HepG2 (cell line): ENCODE data around the gene SLC25A51. TPM values are rescaled to one million over a fixed set of nuclear protein-coding genes. Genes with fewer than 3 reads are reported as not detected.

Experiments
- CHD4 ChIP-seq: fragments of 200-600 bp; sonication (generic); IDR thresholded peaks from 2 replicates; pipeline ENCODE4 v1.7.0; 2017; ENCODE audit warnings: mild to moderate bottlenecking, low read length, borderline replicate concordance
- DNMT1 ChIP-seq: sonication (generic); formaldehyde crosslinking; IDR thresholded peaks from 2 replicates; pipeline ENCODE4 v1.5.1; 2020; ENCODE audit warnings: mild to moderate bottlenecking, missing genetic modification reagents
- ELF4 ChIP-seq: sonication (generic); formaldehyde crosslinking; IDR thresholded peaks from 2 replicates; pipeline ENCODE4 v1.5.0; 2020; ENCODE audit warnings: missing genetic modification reagents, mild to moderate bottlenecking, moderate library complexity, borderline replicate concordance
- EP300 ChIP-seq, 3 experiments: sonication (generic) in 1 of 3; formaldehyde crosslinking in 1 of 3; IDR thresholded peaks; 2 replicates each; pipeline versions ENCODE4 v1.5.1 to v1.6.1; 2011 to 2020; ENCODE audit warnings: low read depth in 2 of 3, low read length in 2 of 3, borderline replicate concordance in 1 of 3, improper control_type of control experiment in 1 of 3, mild to moderate bottlenecking in 1 of 3, missing genetic modification reagents in 1 of 3, moderate library complexity in 1 of 3
- FOXP1 ChIP-seq, 2 experiments: fragments of 450-650 bp in 1 of 2; IDR thresholded peaks; 2 replicates each; pipeline ENCODE4 v1.6.1; 2017 to 2018; ENCODE audit warnings: antibody characterized with exemption in 1 of 2
- HDAC6 ChIP-seq: fragments of 200-600 bp; sonication (generic); IDR thresholded peaks from 2 replicates; pipeline ENCODE4 v1.7.0; 2017; ENCODE audit warnings: mild to moderate bottlenecking, antibody characterized with exemption, low read length, low read depth
- JUN ChIP-seq: sonication (generic); formaldehyde crosslinking; IDR thresholded peaks from 2 replicates; pipeline ENCODE4 v1.4.0; 2020; ENCODE audit warnings: mild to moderate bottlenecking, missing genetic modification reagents
- KLF16 ChIP-seq, 2 experiments: sonication (generic) in 1 of 2; formaldehyde crosslinking in 1 of 2; IDR thresholded peaks; 2 replicates each; pipeline versions ENCODE4 v1.6.1 to v1.8.0; 2016 to 2023; ENCODE audit warnings: missing genetic modification reagents in 2 of 2, missing compliant biosample characterization in 1 of 2
- KMT2B ChIP-seq: IDR thresholded peaks from 2 replicates; pipeline ENCODE4 v1.6.1; 2016; ENCODE audit warnings: missing genetic modification reagents, missing compliant biosample characterization
- MYC ChIP-seq: sonication (generic); formaldehyde crosslinking; IDR thresholded peaks from 2 replicates; pipeline ENCODE4 v1.9.0; 2021; ENCODE audit warnings: missing genetic modification reagents, borderline replicate concordance
- RBM22 ChIP-seq: fragments of 200-400 bp; formaldehyde crosslinking; optimal IDR thresholded peaks from 2 replicates; pipeline ENCODE3; 2017; ENCODE audit warnings: mild to moderate bottlenecking, low read length, moderate library complexity
- ZFP1 ChIP-seq: IDR thresholded peaks from 2 replicates; pipeline ENCODE4 v1.6.1; 2016
- ZMYM4 ChIP-seq: sonication (generic); formaldehyde crosslinking; IDR thresholded peaks from 2 replicates; pipeline ENCODE4 v1.8.1; 2023; ENCODE audit warnings: mild to moderate bottlenecking, missing genetic modification reagents
- ZNF136 ChIP-seq: sonication (generic); formaldehyde crosslinking; IDR thresholded peaks from 2 replicates; pipeline ENCODE4 v1.8.1; 2022; ENCODE audit warnings: low read depth, mild to moderate bottlenecking, moderate library complexity, missing genetic modification reagents
- ZNF143 ChIP-seq: sonication (generic); formaldehyde crosslinking; IDR thresholded peaks from 2 replicates; pipeline ENCODE4 v1.4.0; 2020; ENCODE audit warnings: missing genetic modification reagents
- ZNF251 ChIP-seq: sonication (generic); formaldehyde crosslinking; IDR thresholded peaks from 2 replicates; pipeline ENCODE4 v1.9.0; 2021; ENCODE audit warnings: mild to moderate bottlenecking, missing genetic modification reagents
- ZNF484 ChIP-seq: sonication (generic); formaldehyde crosslinking; IDR thresholded peaks from 2 replicates; pipeline ENCODE4 v1.5.1; 2020; ENCODE audit warnings: mild to moderate bottlenecking, low read depth, missing genetic modification reagents, borderline replicate concordance
- ZNF598 ChIP-seq: sonication (generic); formaldehyde crosslinking; IDR thresholded peaks from 2 replicates; pipeline ENCODE4 v1.5.1; 2020; ENCODE audit warnings: mild to moderate bottlenecking, missing genetic modification reagents, borderline replicate concordance
- ZNF674 ChIP-seq: sonication (generic); formaldehyde crosslinking; IDR thresholded peaks from 2 replicates; pipeline ENCODE4 v1.5.0; 2020; ENCODE audit warnings: low read depth, mild to moderate bottlenecking, missing genetic modification reagents
- polyA plus RNA-seq, 8 experiments: library from polyadenylated mRNA; depleted of rRNA in 3 of 8; stranded (reverse) in 7 of 8; unstranded in 1 of 8; fragments of >200 nt; fragmentation: Illumina TruSeq in 4 of 8; extraction: Trizol in 4 of 8; gene quantifications; 2 replicates each; pipeline versions ENCODE4 v1.2.1 to v1.2.3, GENCODE V29; 2011 to 2016; ENCODE audit warnings: low read depth in 4 of 8, missing spikeins in 1 of 8, mixed read lengths in 1 of 8; ENCODE audit not compliant: insufficient read depth in 1 of 8
- total RNA-seq, 5 experiments: library from RNA; depleted of rRNA; stranded (reverse); fragments of >200 nt; fragmentation: Illumina TruSeq; extraction: Trizol; gene quantifications; 2 replicates each; pipeline ENCODE4 v1.2.3, GENCODE V29; 2016; ENCODE audit warnings: low read depth in 1 of 5
- TF ChIP-seq, protein P1 (sequence below): sonication (generic); formaldehyde crosslinking; IDR thresholded peaks from 2 replicates; pipeline ENCODE4 v1.4.0; 2020; ENCODE audit warnings: missing genetic modification reagents
- TF ChIP-seq, protein P2 (sequence below): sonication (generic); formaldehyde crosslinking; IDR thresholded peaks from 2 replicates; pipeline ENCODE4 v1.8.0; 2022; ENCODE audit warnings: mild to moderate bottlenecking, missing genetic modification reagents, moderate library complexity
- TF ChIP-seq, protein P3 (sequence below): sonication (generic); formaldehyde crosslinking; IDR thresholded peaks from 2 replicates; pipeline ENCODE4 v1.4.0; 2020; ENCODE audit warnings: missing genetic modification reagents, borderline replicate concordance

Gene SLC25A51
- total and polyA plus RNA-seq, 2 of the 13 experiments (the other 11 are each of a cell fraction or from before 2014, with no cell fraction given) = 14.6 to 37.7 TPM

DNA sequence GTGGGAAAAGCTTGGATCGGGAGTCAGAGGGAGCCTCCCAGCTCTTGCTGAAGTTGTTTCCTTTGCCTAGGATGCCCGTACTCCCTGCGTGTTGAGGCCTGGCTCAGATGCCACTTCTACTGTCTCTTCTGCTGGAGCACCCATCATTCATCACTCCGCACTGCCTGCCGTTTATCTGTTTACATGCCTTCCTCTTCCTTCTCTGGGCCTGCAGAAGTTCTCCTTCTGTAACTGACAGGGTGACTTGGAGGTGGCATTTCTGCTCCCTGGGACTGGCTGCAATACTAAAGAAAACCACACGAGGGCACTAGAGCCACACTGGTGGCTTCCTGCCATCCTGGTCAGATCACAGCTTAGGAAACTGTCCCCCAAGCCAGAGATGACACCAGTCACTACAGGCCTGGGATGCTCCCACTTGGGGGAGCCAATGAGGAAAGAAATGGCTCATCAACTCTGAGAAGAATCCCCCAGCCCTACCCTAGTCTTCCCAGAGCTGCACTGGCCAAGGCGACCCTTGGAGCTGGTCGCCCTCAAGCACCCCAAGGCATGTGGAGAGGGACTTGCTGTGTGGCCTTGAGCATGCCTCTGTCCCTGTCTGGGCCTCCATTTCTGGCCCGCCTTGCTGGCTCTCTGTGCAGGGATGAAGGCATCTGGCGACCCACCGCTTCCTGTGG lies 9.7 kb upstream of the SLC25A51 start (continued):
- TF ChIP-seq, protein P1, sequence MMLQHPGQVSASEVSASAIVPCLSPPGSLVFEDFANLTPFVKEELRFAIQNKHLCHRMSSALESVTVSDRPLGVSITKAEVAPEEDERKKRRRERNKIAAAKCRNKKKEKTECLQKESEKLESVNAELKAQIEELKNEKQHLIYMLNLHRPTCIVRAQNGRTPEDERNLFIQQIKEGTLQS = no peak
- TF ChIP-seq ZNF674 (no peak), ZNF484 (CRISPR knock-in tag) (no peak), ZNF136 (0 out of 2 replicates have a peak, but pooled peaks have one; percentile 63), CHD4 (no peak), HDAC6 (no peak), ELF4 (CRISPR knock-in tag) (no peak), ZNF143 (no peak), JUN (CRISPR knock-in tag) (no peak), ZNF251 (CRISPR knock-in tag) (no peak), EP300 (IDR thresholded peaks at IDR 0.05; ENCODE audit: low read depth in 2 of 2, low read length in 2 of 2) (no peak), EP300 (CRISPR knock-in tag; IDR thresholded peaks at IDR 0.05; ENCODE audit: borderline replicate concordance) (no peak), DNMT1 (CRISPR knock-in tag) (no peak), KMT2B (CRISPR knock-in tag) (no peak), ZNF598 (CRISPR knock-in tag) (peak; percentile 83; the same call in 1 of the 2 replicates), ZFP1 (CRISPR knock-in tag) (0 out of 2 replicates have a peak, but pooled peaks have one; percentile 34), FOXP1 (IDR thresholded peaks at IDR 0.05) (no peak), FOXP1 (CRISPR knock-in tag; IDR thresholded peaks at IDR 0.05) (no peak), MYC (CRISPR knock-in tag) (no peak), KLF16 (CRISPR knock-in tag; IDR thresholded peaks at IDR 0.05) (peak in 1 of 2 experiments; percentile 82; a peak in 1 of 4 replicates), RBM22 (peak; percentile 99), ZMYM4 (CRISPR knock-in tag) (no peak)
- TF ChIP-seq, protein P2, sequence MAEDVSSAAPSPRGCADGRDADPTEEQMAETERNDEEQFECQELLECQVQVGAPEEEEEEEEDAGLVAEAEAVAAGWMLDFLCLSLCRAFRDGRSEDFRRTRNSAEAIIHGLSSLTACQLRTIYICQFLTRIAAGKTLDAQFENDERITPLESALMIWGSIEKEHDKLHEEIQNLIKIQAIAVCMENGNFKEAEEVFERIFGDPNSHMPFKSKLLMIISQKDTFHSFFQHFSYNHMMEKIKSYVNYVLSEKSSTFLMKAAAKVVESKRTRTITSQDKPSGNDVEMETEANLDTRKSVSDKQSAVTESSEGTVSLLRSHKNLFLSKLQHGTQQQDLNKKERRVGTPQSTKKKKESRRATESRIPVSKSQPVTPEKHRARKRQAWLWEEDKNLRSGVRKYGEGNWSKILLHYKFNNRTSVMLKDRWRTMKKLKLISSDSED (CRISPR knock-in tag) = no peak
- TF ChIP-seq, protein P3, sequence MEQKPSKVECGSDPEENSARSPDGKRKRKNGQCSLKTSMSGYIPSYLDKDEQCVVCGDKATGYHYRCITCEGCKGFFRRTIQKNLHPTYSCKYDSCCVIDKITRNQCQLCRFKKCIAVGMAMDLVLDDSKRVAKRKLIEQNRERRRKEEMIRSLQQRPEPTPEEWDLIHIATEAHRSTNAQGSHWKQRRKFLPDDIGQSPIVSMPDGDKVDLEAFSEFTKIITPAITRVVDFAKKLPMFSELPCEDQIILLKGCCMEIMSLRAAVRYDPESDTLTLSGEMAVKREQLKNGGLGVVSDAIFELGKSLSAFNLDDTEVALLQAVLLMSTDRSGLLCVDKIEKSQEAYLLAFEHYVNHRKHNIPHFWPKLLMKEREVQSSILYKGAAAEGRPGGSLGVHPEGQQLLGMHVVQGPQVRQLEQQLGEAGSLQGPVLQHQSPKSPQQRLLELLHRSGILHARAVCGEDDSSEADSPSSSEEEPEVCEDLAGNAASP (CRISPR knock-in tag) = 0 out of 2 replicates have a peak, but pooled peaks have one; percentile 23
